GM19328 (cell line): ENCODE measurements around the gene CCDC86.

Experiments used
- ATAC-seq: cut with Tn5 transposase; IDR thresholded peaks from one replicate; pipeline ENCODE4 v1.9.1; 2021; ENCODE audit warnings: mild to moderate bottlenecking, moderate library complexity; ENCODE audit not compliant: unreplicated experiment

Gene CCDC86

GRCh38 chr11:60887556-60887955, 45.6 kb downstream of the CCDC86 start:
- ATAC-seq: no peak

- ATAC-seq: no peak
Measured at GRCh38 chr11:60889869-60890311, 48.0 kb downstream of the CCDC86 start.

- ATAC-seq: no peak
Measured at GRCh38 chr11:60890696-60891095, 48.8 kb downstream of the CCDC86 start.

GRCh38 chr11:60891103-60891741, 49.3 kb downstream of the CCDC86 start:
- no peak for ATAC-seq

GRCh38 chr11:60895687-60896086, 53.8 kb downstream of the CCDC86 start:
- ATAC-seq: no peak

GRCh38 chr11:60897496-60897895, 55.6 kb downstream of the CCDC86 start:
- ATAC-seq: no peak

GRCh38 chr11:60899046-60899936, 57.4 kb downstream of the CCDC86 start:
- ATAC-seq: no peak

- ATAC-seq: no peak
Measured at GRCh38 chr11:60899977-60900376, 58.1 kb downstream of the CCDC86 start.
